C4-2B (cell line): ENCODE measurements around the gene COA1.

Experiments used
- CTCF ChIP-seq: fragments of 450-650 bp; conservative IDR thresholded peaks from 2 replicates; pipeline ENCODE4 v1.5.1; 2017; ENCODE audit warnings: mild to moderate bottlenecking
- ZFX ChIP-seq: fragments of 450-650 bp; IDR thresholded peaks from 2 replicates; pipeline ENCODE4 v1.6.1; 2017

GRCh38 chr7:43593010-43593409 lies 136.3 kb downstream of the COA1 start:
- no peak for TF ChIP-seq CTCF
- no peak for TF ChIP-seq ZFX
